CD4-positive, alpha-beta T cell treated with Interleukin-15 for 4 hours (primary cell): ENCODE data around the gene KNCN.

Experiments
- DNase-seq: peaks from one replicate; pipeline ENCODE4 v3.0.0-alpha.2; 2020; ENCODE audit warnings: low spot score

The KNCN gene

GRCh38 chr1:46523496-46524353 is 27.7 kb downstream of the KNCN start:
- no peak for DNase-seq

DNA sequence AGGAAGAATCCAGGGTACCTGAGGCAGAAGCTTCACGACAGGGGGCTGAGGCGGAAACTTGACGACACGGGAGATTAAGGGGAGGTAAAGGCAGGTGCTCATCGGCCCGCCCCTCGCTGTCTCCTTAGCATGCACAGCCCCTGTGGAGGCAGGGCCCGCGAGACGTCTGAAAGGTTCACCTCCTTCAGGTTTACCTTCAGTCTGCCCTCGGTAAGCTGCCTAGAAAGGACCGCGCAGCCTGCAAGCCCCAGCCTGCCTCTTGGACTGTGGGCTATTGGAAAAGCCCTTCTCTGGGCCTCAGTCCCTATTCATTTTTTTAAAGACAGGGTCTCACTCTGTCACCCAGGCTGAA is 28.5 kb downstream of the KNCN start:
- no peak for DNase-seq

DNA sequence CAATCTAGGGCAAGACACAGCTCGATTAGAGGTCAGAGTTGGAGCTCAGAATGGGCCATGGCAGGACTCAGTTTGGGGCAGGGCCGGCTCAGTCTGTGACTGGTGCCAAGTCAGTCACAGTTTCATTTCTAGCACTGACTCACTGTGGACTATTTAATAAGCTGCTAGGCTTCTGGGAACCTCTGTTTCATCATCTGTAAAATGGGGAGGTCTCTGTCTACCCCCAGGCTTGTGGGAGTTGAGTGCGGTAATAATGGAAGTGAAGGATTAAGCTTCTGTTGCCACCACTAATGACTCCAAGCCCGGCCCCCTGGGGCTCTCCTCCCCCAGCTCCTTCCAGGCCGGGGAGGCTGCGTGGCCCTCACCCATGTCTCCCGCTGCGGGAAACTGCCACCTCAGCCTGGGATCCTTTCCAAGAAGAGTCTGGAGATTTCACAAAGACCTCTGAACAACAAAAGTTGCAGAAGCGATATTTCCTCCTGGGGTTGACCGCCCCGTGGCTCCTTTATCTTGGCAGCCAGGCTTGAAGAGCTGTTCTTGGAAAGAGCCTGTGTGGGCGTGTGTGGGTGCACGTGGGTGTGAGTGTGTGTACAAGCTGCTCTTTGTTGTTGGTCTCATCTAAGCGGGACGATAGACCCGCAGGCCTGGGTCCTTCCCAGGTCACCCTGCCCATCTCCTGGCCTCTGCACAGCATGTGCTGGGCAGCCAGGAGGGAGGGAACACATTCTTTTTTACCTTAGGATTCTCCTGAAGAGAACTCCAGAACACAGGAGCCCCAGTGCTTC is 29.1 kb downstream of the KNCN start:
- no peak for DNase-seq

DNA sequence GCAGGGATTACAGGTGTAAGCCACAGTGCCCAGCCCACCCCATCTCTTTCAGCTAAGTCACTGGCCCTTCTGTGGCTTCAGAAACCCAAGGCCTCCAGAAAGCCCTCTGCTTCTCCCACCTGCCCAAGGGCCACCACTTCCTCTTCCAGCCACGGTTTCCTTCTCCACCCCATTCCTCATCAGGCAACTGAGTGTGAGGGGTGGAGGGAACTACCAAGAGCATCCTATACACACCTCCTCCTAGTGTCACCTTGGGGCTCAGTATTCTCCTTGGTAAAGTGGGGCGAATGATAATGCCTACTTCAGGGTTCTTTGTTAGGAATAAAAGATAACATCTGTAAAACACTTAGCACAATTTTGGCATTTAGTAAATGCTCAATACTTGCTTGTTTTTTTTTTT is 30.0 kb downstream of the KNCN start:
- no peak for DNase-seq

DNA sequence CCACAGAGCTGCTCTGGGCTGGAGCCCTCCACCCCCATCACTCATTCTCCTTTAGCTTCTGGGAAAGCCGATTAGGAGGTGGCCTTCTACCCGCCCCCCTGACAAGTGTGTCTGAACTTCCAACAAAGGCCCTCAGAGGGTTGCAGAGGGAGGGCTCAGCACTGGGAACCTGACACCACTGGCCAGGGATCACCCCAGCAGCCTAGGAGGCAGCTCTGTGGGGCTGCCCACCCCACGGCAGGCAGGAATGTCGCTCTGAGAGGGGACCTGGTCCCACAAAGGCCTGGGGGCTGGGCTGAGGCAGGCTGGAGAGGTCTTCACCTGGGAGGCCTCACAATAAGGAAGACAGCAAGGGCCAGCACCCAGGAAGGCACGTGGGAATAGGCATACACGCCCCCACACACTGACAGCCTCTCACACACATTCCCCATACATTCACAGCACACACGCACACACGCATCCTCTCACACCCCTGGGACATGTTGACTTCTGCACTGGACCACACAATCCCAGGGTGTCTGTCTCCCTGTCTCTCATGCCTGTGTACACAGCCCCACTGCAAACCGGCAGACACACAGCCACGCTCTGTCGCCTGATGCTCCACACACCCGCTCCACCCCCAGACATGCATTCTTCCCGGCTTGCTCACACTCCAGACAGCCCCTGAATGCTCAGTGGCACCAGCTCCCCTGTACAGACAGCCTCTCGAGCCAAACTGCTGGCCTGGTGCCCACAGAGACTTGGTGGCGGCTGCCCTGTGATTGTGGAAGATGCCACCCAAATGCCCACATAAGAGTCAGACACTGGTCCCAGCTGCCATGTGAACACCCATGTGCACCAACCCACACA is 31.2 kb downstream of the KNCN start:
- no peak for DNase-seq

GRCh38 chr1:46519209-46519608 is 32.2 kb downstream of the KNCN start:
- no peak for DNase-seq

DNA sequence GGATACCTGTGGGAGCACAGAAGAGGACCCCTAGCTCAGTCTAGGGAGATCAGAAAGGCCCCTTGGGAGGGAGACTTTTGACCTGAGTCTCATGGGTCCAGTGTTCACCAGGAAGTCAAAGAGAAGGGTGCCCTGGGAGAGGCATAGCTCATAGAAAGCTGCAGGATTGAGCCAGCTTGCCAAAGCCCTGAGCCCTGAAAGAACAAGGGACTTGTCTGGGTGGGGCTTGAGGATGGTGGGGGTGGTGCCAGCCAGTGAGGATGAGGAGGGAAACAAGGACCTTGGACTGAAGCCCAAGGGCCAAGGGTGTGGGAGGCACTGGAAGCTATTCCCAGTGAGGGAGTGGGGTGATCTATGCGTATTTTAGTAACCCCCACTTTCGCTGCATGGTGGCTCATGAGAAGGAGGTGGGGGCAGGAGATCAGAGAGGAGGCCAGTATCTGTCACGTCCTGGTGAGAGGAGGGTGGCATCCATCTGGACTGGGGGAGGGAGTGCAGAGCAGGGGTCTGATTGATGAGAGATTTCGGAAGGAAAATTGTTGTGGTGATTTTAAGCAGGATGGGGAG is 33.4 kb downstream of the KNCN start:
- no peak for DNase-seq

GRCh38 chr1:46517010-46517600 is 34.3 kb downstream of the KNCN start:
- DNase-seq = no peak

- DNase-seq = no peak
These were observed 35.1 kb downstream of the KNCN start for GRCh38 chr1:46516200-46516950.

DNA sequence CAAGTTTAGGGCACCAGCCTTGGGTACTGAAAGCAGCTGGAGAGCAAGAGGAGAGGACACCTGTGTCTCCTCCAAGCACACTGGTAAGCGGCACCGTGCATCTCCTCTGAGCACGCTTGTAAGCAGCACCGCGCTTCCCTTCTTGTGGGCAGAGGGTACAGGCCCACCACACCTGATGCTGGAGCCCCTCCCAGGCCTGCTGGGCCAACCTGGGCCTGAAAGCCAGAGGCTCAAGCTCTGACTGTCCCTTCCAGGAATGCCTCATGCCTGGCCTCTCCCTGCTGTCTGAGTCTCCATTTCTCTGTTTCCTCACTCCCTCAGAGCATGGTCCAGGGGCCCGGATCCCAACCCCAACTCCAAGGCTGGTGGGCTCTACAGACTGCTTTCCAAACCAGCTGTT is 35.9 kb downstream of the KNCN start:
- no peak for DNase-seq

- no peak for DNase-seq
These were observed 37.9 kb downstream of the KNCN start for GRCh38 chr1:46513536-46513935.

- DNase-seq = no peak
These were observed 38.7 kb downstream of the KNCN start for GRCh38 chr1:46512792-46513190.

DNA sequence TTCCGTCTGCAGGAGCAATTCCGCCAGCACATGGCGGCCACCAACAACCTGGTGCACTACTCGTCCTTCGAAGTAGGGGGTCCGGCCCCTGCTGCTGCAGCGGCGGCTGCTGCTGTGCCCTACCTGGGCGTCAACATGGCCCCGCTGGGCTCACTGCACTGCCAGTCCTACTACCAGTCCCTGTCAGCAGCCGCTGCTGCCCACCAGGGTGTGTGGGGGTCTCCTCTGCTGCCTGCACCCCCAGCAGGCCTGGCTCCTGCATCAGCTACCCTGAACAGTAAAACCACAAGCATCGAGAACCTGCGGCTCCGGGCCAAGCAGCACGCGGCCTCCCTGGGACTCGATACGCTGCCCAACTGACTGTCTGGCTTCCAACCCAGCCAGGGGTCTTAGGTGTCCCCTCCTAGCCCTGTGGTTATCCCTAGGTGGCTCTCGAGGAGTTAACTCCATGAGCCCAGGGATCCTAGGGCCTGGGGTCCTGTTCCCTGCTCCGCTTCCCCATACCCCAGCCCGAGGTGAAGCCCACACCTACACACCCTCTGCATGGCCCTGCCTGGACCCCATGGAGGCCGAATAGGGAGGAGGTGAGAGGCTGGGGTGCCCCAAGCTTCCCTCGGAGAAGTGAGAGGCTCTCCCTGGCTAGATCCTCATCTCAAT is 39.2 kb downstream of the KNCN start:
- no peak for DNase-seq

DNA sequence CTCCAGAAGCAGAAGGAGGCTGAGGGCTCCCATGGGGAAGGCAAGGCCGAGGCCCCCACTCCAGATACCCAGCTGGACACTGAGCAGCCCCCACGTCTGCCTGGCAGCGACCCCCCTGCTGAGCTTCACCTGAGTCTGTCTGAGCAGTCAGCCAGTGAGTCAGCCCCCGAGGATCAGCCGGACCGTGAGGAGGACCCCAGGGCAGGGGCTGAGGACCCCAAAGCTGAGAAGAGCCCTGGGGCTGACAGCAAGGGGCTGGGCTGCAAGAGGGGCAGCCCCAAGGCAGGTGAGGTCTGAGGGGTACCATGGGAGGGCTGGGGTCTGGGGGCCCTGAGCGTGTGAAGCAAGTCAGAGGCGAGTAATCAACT is 40.5 kb downstream of the KNCN start:
- no peak for DNase-seq

GRCh38 chr1:46510341-46510997 is 41.0 kb downstream of the KNCN start:
- DNase-seq = no peak

- no peak for DNase-seq
These were observed 42.7 kb downstream of the KNCN start for GRCh38 chr1:46508757-46509156.

DNA sequence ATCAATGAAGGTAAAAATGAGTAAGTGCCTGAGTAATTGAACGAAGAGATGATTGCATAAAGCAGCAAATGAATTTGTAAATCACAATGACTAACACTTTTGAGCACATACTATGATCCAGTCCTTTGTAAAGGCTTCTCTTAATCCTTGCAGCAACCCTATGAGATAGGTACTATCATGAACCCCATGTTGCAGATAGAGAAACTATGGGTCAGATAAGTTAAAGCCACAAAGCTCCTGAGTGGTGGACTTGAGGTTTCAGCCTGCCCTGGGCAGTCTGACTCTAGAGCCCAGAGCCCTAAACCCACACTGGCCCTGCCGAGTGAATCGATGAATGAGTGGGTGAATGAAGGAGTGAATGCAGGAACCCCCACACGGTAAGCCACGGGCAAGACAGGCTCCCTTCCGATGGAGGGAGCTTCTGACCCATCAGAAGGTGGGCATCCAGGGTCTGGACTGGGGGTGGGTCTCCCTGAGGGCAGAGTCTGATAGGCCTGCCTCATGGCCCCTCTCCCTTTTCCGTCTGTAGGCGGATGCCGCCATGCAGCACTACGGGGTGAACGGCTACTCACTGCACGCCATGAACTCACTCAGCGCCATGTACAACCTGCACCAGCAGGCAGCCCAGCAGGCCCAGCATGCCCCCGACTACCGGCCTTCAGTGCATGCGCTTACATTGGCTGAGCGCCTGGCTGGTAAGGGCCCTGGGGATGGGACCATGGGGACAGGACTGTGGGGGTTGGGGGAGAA is 44.8 kb downstream of the KNCN start:
- no peak for DNase-seq

DNA sequence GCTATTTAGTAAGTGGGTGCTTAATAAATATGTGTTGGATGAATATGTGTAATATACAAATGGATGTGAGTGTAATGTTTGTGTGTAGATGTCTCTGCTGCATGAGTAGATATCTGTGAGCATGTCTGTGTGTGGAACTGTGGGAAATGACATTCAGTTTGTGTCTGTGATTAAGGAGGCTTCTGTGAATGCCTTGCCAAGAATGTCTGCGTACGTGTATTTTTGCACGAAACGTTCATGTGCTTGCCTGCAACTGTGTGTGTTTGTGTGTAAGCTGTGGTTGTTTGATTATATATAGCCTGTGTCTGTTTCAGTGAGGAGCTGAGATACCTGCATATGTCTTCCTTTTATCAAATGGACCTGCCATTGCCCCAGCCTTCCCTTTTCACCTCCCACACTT is 48.0 kb downstream of the KNCN start:
- DNase-seq = no peak

DNA sequence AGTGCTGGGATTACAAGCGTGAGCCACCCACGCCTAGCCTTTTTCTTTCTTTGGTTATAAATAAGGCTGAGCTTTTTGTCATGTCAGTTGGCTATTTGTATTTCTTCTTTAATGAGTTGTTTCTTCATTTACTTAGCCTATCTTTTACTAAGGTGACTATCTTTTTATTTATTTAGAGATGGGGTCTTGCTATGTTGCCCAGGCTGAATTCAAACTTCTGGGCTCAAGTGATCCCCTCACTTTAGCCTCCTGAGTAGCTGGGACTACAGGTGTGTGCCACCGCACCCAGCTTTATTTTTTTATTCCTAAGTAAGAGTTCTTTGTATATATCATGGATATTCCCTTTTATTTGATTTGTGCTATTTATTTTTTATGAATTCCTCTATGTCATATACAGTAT is 49.9 kb downstream of the KNCN start:
- DNase-seq = no peak
